H9 (cell line): Measurements from ENCODE around the gene PLD5. TPM values are rescaled to one million over a fixed set of nuclear protein-coding genes. Genes with fewer than 3 reads are reported as not detected.

Experiments used
- DNase-seq: peaks from one replicate; pipeline ENCODE4 v3.0.0-alpha.2; 2017
- H2AFZ ChIP-seq: one replicate; pipeline ENCODE4 v1.6.1; 2013; ENCODE audit warnings: mild to moderate bottlenecking, low read length, control low read depth, moderate library complexity
- H2AK5ac ChIP-seq: 2 replicates; pipeline ENCODE4 v1.6.1; 2013; ENCODE audit warnings: low read length, control low read depth, mixed read lengths; ENCODE audit not compliant: insufficient read length
- H2BK120ac ChIP-seq: one replicate; pipeline ENCODE4 v1.6.1; 2013; ENCODE audit warnings: low read depth, mild to moderate bottlenecking, low read length, control low read depth, inconsistent platforms; ENCODE audit not compliant: poor library complexity, severe bottlenecking
- H2BK12ac ChIP-seq: 2 replicates; pipeline ENCODE4 v1.6.1; 2013; ENCODE audit warnings: low read length, control low read depth, mixed read lengths, low read depth; ENCODE audit not compliant: insufficient read length
- H2BK15ac ChIP-seq: 2 replicates; pipeline ENCODE4 v1.6.1; 2013; ENCODE audit warnings: low read depth, low read length, control low read depth
- H2BK20ac ChIP-seq: one replicate; pipeline ENCODE4 v1.6.1; 2013; ENCODE audit warnings: low read depth, mild to moderate bottlenecking, low read length, control low read depth, inconsistent platforms; ENCODE audit not compliant: poor library complexity, severe bottlenecking
- H2BK5ac ChIP-seq: 2 replicates; pipeline ENCODE4 v1.6.1; 2013; ENCODE audit warnings: low read length, control low read depth, mixed read lengths; ENCODE audit not compliant: insufficient read length
- H3K14ac ChIP-seq: 2 replicates; pipeline ENCODE4 v1.6.1; 2013; ENCODE audit warnings: low read length, control low read depth; ENCODE audit not compliant: insufficient read depth
- H3K18ac ChIP-seq: 2 replicates; pipeline ENCODE4 v1.6.1; 2013; ENCODE audit warnings: low read depth, mild to moderate bottlenecking, mixed read lengths, low read length, control low read depth; ENCODE audit not compliant: insufficient read length
- H3K23ac ChIP-seq: 2 replicates; pipeline ENCODE4 v1.6.1; 2013; ENCODE audit warnings: low read length, control low read depth, mixed read lengths, low read depth; ENCODE audit not compliant: insufficient read length
- H3K23me2 ChIP-seq: 2 replicates; pipeline ENCODE4 v1.6.1; 2013; ENCODE audit warnings: low read depth, mild to moderate bottlenecking, mixed read lengths, low read length, control low read depth; ENCODE audit not compliant: insufficient read length, poor library complexity, severe bottlenecking
- H3K27ac ChIP-seq: 2 replicates; pipeline ENCODE4 v1.5.1; 2013; ENCODE audit warnings: low read length, control low read depth, mixed read lengths, low read depth; ENCODE audit not compliant: insufficient read length
- H3K27me3 ChIP-seq: 2 replicates; pipeline ENCODE4 v1.6.1; 2013; ENCODE audit warnings: low read length, control low read depth, inconsistent platforms; ENCODE audit not compliant: insufficient read depth
- H3K4ac ChIP-seq: 2 replicates; pipeline ENCODE4 v1.6.1; 2013; ENCODE audit warnings: low read depth, mild to moderate bottlenecking, control low read depth, inconsistent platforms, low read length, moderate library complexity
- H3K4me1 ChIP-seq: 2 replicates; pipeline ENCODE4 v1.6.1; 2013; ENCODE audit warnings: low read length, control low read depth, inconsistent platforms; ENCODE audit not compliant: insufficient read depth
- H3K4me2 ChIP-seq: 2 replicates; pipeline ENCODE4 v1.6.1; 2013; ENCODE audit warnings: low read length, control low read depth, mixed read lengths; ENCODE audit not compliant: insufficient read length, insufficient read depth
- H3K56ac ChIP-seq: 2 replicates; pipeline ENCODE4 v1.6.1; 2013; ENCODE audit warnings: low read depth, mild to moderate bottlenecking, mixed read lengths, low read length, control low read depth; ENCODE audit not compliant: insufficient read length
- H3K79me1 ChIP-seq: 2 replicates; pipeline ENCODE4 v1.6.1; 2013; ENCODE audit warnings: low read depth, mild to moderate bottlenecking, moderate library complexity, low read length, control low read depth, inconsistent platforms; ENCODE audit not compliant: insufficient read depth, poor library complexity, severe bottlenecking
- H3K79me2 ChIP-seq: 2 replicates; pipeline ENCODE4 v1.6.1; 2013; ENCODE audit warnings: low read length, control low read depth, inconsistent platforms; ENCODE audit not compliant: insufficient read depth
- H3K9ac ChIP-seq: 2 replicates; pipeline ENCODE4 v1.6.1; 2013; ENCODE audit warnings: low read length, control low read depth, mixed read lengths; ENCODE audit not compliant: insufficient read length; ENCODE audit errors: extremely low read depth
- H3K9me3 ChIP-seq: one replicate; pipeline ENCODE4 v1.6.1; 2013; ENCODE audit warnings: low read depth, low read length, inconsistent platforms; ENCODE audit not compliant: control insufficient read depth
- H3T11ph ChIP-seq: one replicate; pipeline ENCODE4 v1.6.1; 2013; ENCODE audit warnings: mild to moderate bottlenecking, low read length, control low read depth, inconsistent platforms
- H4K20me1 ChIP-seq: one replicate; pipeline ENCODE4 v1.6.1; 2013; ENCODE audit not compliant: control insufficient read depth, insufficient read length, insufficient read depth
- H4K5ac ChIP-seq: 2 replicates; pipeline ENCODE4 v1.6.1; 2013; ENCODE audit warnings: low read depth, mild to moderate bottlenecking, mixed read lengths, low read length, control low read depth; ENCODE audit not compliant: insufficient read length
- H4K8ac ChIP-seq: replicated peaks from 2 replicates; pipeline ENCODE4 v1.6.1; 2013; ENCODE audit warnings: low read length, control low read depth, mixed read lengths, low read depth; ENCODE audit not compliant: insufficient read length
- H4K91ac ChIP-seq: 2 replicates; pipeline ENCODE4 v1.6.1; 2013; ENCODE audit warnings: low read depth, mild to moderate bottlenecking, moderate library complexity, mixed read lengths, low read length, control low read depth; ENCODE audit not compliant: insufficient read length
- H3K27ac Mint-ChIP-seq, 3 experiments: 2 replicates in 2 of 3; 3 replicates in 1 of 3; pipeline ENCODE4 v1.8.0; 2020 to 2021; ENCODE audit warnings: mixed read lengths in 3 of 3, mild to moderate bottlenecking in 1 of 3, moderate library complexity in 1 of 3
- H3K27me3 Mint-ChIP-seq: 2 replicates; pipeline ENCODE4 v1.8.0; 2021; ENCODE audit warnings: low read depth, mild to moderate bottlenecking, moderate library complexity, mixed read lengths
- H3K36me3 Mint-ChIP-seq, 3 experiments: 2 replicates in 2 of 3; 3 replicates in 1 of 3; pipeline ENCODE4 v1.8.0; 2020 to 2021; ENCODE audit warnings: low read depth in 3 of 3, mixed read lengths in 3 of 3; ENCODE audit not compliant: insufficient read depth in 1 of 3
- H3K4me1 Mint-ChIP-seq, 2 experiments: 2 replicates each; pipeline ENCODE4 v1.8.0; 2020; ENCODE audit warnings: mixed read lengths in 2 of 2
- H3K4me3 Mint-ChIP-seq, 2 experiments: 2 replicates in 1 of 2; 3 replicates in 1 of 2; pipeline ENCODE4 v1.8.0; 2020 to 2021; ENCODE audit warnings: mild to moderate bottlenecking in 2 of 2, mixed read lengths in 2 of 2, moderate library complexity in 1 of 2
- H3K9me3 Mint-ChIP-seq, 2 experiments: 2 replicates in 1 of 2; 3 replicates in 1 of 2; pipeline ENCODE4 v1.8.0; 2020; ENCODE audit warnings: mild to moderate bottlenecking in 2 of 2, mixed read lengths in 2 of 2, moderate library complexity in 1 of 2
- WGBS: extraction: QIAGEN DNeasy Blood & Tissue Kit; methylation state at CpG from one replicate; pipeline ENCODE4 v1.1.7; 2013; ENCODE audit warnings: missing lambda C conversion rate, low lambda C conversion rate, mixed read lengths; ENCODE audit not compliant: insufficient read length; ENCODE audit errors: extremely low coverage; 5-methylcytosine and 5-hydroxymethylcytosine counted together
- total RNA-seq: library from RNA; stranded (reverse); gene quantifications from 2 replicates; pipeline ENCODE4 v1.2.1, GENCODE V29; 2021
- TF ChIP-seq, protein P1 (sequence below): fragments of 200-600 bp; sonication (generic); conservative IDR thresholded peaks from 3 replicates; pipeline ENCODE4 v1.8.0; 2021; ENCODE audit warnings: antibody characterized with exemption, mild to moderate bottlenecking

Gene PLD5
- total RNA-seq, 1 experiment from 2014 or later = 5.2 TPM

DNA sequence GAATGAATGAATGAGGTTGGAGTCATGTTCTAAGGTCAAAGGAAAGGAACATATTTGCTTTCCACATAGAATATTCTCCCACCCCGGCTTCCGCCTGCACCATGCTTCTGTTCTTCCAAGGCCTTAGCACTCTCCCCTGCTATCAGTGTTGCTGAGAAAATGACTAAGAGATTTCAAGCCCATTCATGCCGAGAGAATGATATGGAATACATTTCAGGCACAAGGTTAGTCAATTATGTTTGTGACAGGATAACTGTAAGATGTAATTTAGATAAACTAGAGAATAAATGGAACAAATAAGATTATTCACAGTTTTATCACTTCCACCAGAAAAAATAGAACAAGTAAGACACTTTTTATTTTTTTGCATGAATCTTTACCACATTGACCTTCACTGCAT is 122.6 kb downstream of the PLD5 start:
- H2BK20ac ChIP-seq = no peak overlapping the region
- no peaks in the 10 kb centered on the region for H3K79me1 ChIP-seq
- H3K23ac ChIP-seq = no peak overlapping the region
- H2AK5ac ChIP-seq = no peak overlapping the region
- no peak overlapping the region for H2BK5ac ChIP-seq
- DNase-seq = no peak
- H3K9me3 ChIP-seq = no peaks in the 10 kb centered on the region
- Mint-ChIP-seq H3K9me3 (no peaks in the 10 kb centered on the region), H3K4me3 (no peak overlapping the region), H3K27ac (no peak overlapping the region), H3K27me3 (no peaks in the 10 kb centered on the region; the same call in 1 of the 2 replicates), H3K36me3 (no peaks in the 10 kb centered on the region; a peak in 1 of 7 replicates), H3K4me1 (no peaks in the 10 kb centered on the region; a peak in 1 of 4 replicates)
- H4K20me1 ChIP-seq = no peaks in the 10 kb centered on the region
- H3K9ac ChIP-seq = no peak overlapping the region
- no peaks in the 10 kb centered on the region for H3K79me2 ChIP-seq
- no CpG with 5 or more reads among the region's 3 CpGs for WGBS
- no peak overlapping the region for H2BK12ac ChIP-seq
- no peak overlapping the region for H2AFZ ChIP-seq
- H3K4me1 ChIP-seq = no peaks in the 10 kb centered on the region
- H3K56ac ChIP-seq = no peak overlapping the region
- H2BK15ac ChIP-seq = no peak overlapping the region
- no peak overlapping the region for H4K91ac ChIP-seq
- H3K18ac ChIP-seq = no peak overlapping the region
- no peak overlapping the region for H3K4ac ChIP-seq
- no peak overlapping the region for H2BK120ac ChIP-seq
- H4K5ac ChIP-seq = no peak overlapping the region
- H3K27ac ChIP-seq = no peak overlapping the region
- H3T11ph ChIP-seq = no peak overlapping the region
- TF ChIP-seq, protein P1, sequence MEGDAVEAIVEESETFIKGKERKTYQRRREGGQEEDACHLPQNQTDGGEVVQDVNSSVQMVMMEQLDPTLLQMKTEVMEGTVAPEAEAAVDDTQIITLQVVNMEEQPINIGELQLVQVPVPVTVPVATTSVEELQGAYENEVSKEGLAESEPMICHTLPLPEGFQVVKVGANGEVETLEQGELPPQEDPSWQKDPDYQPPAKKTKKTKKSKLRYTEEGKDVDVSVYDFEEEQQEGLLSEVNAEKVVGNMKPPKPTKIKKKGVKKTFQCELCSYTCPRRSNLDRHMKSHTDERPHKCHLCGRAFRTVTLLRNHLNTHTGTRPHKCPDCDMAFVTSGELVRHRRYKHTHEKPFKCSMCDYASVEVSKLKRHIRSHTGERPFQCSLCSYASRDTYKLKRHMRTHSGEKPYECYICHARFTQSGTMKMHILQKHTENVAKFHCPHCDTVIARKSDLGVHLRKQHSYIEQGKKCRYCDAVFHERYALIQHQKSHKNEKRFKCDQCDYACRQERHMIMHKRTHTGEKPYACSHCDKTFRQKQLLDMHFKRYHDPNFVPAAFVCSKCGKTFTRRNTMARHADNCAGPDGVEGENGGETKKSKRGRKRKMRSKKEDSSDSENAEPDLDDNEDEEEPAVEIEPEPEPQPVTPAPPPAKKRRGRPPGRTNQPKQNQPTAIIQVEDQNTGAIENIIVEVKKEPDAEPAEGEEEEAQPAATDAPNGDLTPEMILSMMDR = no peak
- no peak overlapping the region for H3K4me2 ChIP-seq
- no peaks in the 10 kb centered on the region for H3K23me2 ChIP-seq
- no peak overlapping the region for H3K14ac ChIP-seq
- H4K8ac ChIP-seq = no peak overlapping the region
- H3K27me3 ChIP-seq = no peaks in the 10 kb centered on the region
